GM23338 (cell line): ENCODE results near the gene MPC2. TPM values are rescaled to one million over a fixed set of nuclear protein-coding genes. Genes with fewer than 3 reads are reported as not detected.

Experiments
- ATAC-seq: fragments of 200-7000 bp; cut with Tn5 transposase; 3 replicates; pipeline ENCODE4 v1.9.1; 2020
- DNase-seq: peaks from one replicate; pipeline ENCODE4 v3.0.0-alpha.2; 2015; ENCODE audit warnings: low spot score
- H2AFZ ChIP-seq: fragments of 200-600 bp; sonication (generic); 2 replicates; pipeline ENCODE4 v1.8.0; 2016; ENCODE audit warnings: antibody characterized with exemption, mild to moderate bottlenecking, moderate library complexity
- H3F3A ChIP-seq: fragments of 200-600 bp; sonication (generic); replicated peaks from 2 replicates; pipeline ENCODE4 v1.8.0; 2017; ENCODE audit warnings: antibody characterized with exemption, mixed run types, low read depth
- H3K27ac ChIP-seq: fragments of 200-600 bp; sonication (generic); 2 replicates; pipeline ENCODE4 v1.6.1; 2016; ENCODE audit warnings: low read depth
- H3K27me3 ChIP-seq: fragments of 200-600 bp; sonication (generic); 2 replicates; pipeline ENCODE4 v1.8.0; 2016; ENCODE audit warnings: mild to moderate bottlenecking, mixed run types, moderate library complexity; ENCODE audit not compliant: insufficient read depth
- H3K36me3 ChIP-seq: fragments of 200-600 bp; sonication (generic); 2 replicates; pipeline ENCODE4 v1.8.0; 2016; ENCODE audit warnings: mild to moderate bottlenecking; ENCODE audit not compliant: insufficient read depth
- H3K4me1 ChIP-seq: fragments of 200-600 bp; sonication (generic); 2 replicates; pipeline ENCODE4 v1.8.0; 2016; ENCODE audit warnings: mild to moderate bottlenecking, moderate library complexity; ENCODE audit not compliant: insufficient read depth
- H3K4me2 ChIP-seq: fragments of 200-600 bp; sonication (generic); 2 replicates; pipeline ENCODE4 v1.7.1; 2017; ENCODE audit warnings: mixed run types
- H3K4me3 ChIP-seq: fragments of 200-600 bp; sonication (generic); 2 replicates; pipeline ENCODE4 v1.6.1; 2016; ENCODE audit warnings: mixed run types
- H3K79me2 ChIP-seq: fragments of 200-600 bp; sonication (generic); replicated peaks from 2 replicates; pipeline ENCODE4 v1.8.0; 2017; ENCODE audit warnings: mild to moderate bottlenecking; ENCODE audit not compliant: insufficient read depth
- H3K9me2 ChIP-seq: fragments of 200-600 bp; sonication (generic); 2 replicates; pipeline ENCODE4 v1.8.0; 2017; ENCODE audit not compliant: insufficient read depth
- H4K20me1 ChIP-seq: fragments of 200-600 bp; sonication (generic); replicated peaks from 2 replicates; pipeline ENCODE4 v1.8.0; 2017; ENCODE audit warnings: mild to moderate bottlenecking; ENCODE audit not compliant: insufficient read depth
- H3K27ac Mint-ChIP-seq: 2 replicates; pipeline ENCODE4 v1.8.0; 2020; ENCODE audit warnings: inconsistent platforms, mild to moderate bottlenecking, moderate library complexity, mixed read lengths
- H3K27me3 Mint-ChIP-seq: 3 replicates; pipeline ENCODE4 v1.8.0; 2022; ENCODE audit warnings: low read depth, mild to moderate bottlenecking, moderate library complexity, mixed read lengths, inconsistent platforms; ENCODE audit not compliant: insufficient read depth, poor library complexity
- H3K36me3 Mint-ChIP-seq: 3 replicates; pipeline ENCODE4 v1.8.0; 2021; ENCODE audit warnings: low read depth, mild to moderate bottlenecking, inconsistent platforms, moderate library complexity, mixed read lengths
- H3K4me1 Mint-ChIP-seq: 3 replicates; pipeline ENCODE4 v1.8.0; 2020; ENCODE audit warnings: mild to moderate bottlenecking, inconsistent platforms, mixed read lengths
- H3K4me3 Mint-ChIP-seq: 3 replicates; pipeline ENCODE4 v1.8.0; 2021; ENCODE audit warnings: moderate library complexity, mild to moderate bottlenecking, inconsistent platforms, mixed read lengths
- H3K9me3 Mint-ChIP-seq: 3 replicates; pipeline ENCODE4 v1.8.0; 2020; ENCODE audit warnings: moderate library complexity, mild to moderate bottlenecking, inconsistent platforms, mixed read lengths
- CREB1 ChIP-seq: fragments of 250-450 bp; sonication (Bioruptor Pico); IDR thresholded peaks from 2 replicates; pipeline ENCODE4 v1.5.0; 2020; ENCODE audit warnings: low read depth, mild to moderate bottlenecking, moderate library complexity
- ETS1 ChIP-seq: IDR thresholded peaks from 2 replicates; pipeline ENCODE4 v1.6.1; 2016; ENCODE audit warnings: antibody characterized with exemption
- EZH2 ChIP-seq: fragments of 200-600 bp; sonication (generic); IDR thresholded peaks from one replicate; pipeline ENCODE4 v1.8.0; 2017; ENCODE audit warnings: antibody characterized with exemption, mild to moderate bottlenecking, low read depth; ENCODE audit not compliant: unreplicated experiment
- EZH2phosphoT487 ChIP-seq: fragments of 200-600 bp; sonication (generic); IDR thresholded peaks from one replicate; pipeline ENCODE4 v1.8.1; 2018; ENCODE audit warnings: antibody characterized with exemption; ENCODE audit not compliant: unreplicated experiment
- NANOG ChIP-seq: IDR thresholded peaks from 2 replicates; pipeline ENCODE4 v1.6.1; 2016; ENCODE audit warnings: antibody characterized with exemption, borderline replicate concordance
- POLR2AphosphoS5 ChIP-seq: IDR thresholded peaks from 2 replicates; pipeline ENCODE4 v1.6.1; 2016; ENCODE audit warnings: antibody characterized with exemption, low read depth
- REST ChIP-seq: IDR thresholded peaks from one replicate; pipeline ENCODE4 v1.6.1; 2018; ENCODE audit warnings: antibody characterized with exemption; ENCODE audit not compliant: unreplicated experiment
- STAT1 ChIP-seq: IDR thresholded peaks from one replicate; pipeline ENCODE4 v1.6.1; 2016; ENCODE audit warnings: antibody characterized with exemption; ENCODE audit not compliant: unreplicated experiment
- ZNF331 ChIP-seq: fragments of 250-450 bp; sonication (Bioruptor Pico); IDR thresholded peaks from 2 replicates; pipeline ENCODE4 v1.5.0; 2020; ENCODE audit warnings: low read depth, mild to moderate bottlenecking, moderate library complexity
- ZNF462 ChIP-seq: fragments of 250-450 bp; sonication (Bioruptor Pico); IDR thresholded peaks from 2 replicates; pipeline ENCODE4 v1.5.0; 2020; ENCODE audit warnings: mild to moderate bottlenecking, moderate library complexity
- polyA plus RNA-seq: library from polyadenylated mRNA; unstranded; fragments of >200 nt; fragmentation: Nextera tagmentation; extraction: Ambion mirVana; gene quantifications from 2 replicates; pipeline ENCODE4 v1.2.1, GENCODE V29; 2016
- total RNA-seq: library from RNA; depleted of rRNA; stranded (reverse); fragments of >200 nt; shearing (Covaris generic); gene quantifications from 2 replicates; pipeline ENCODE4 v1.2.3, GENCODE V29; 2014

The MPC2 gene
- total and polyA plus RNA-seq, 2 experiments from 2014 or later, result 21.6 to 76.9 TPM

GRCh38 chr1:167909691-167910180, 27.1 kb downstream of the MPC2 start:
- ATAC-seq, result no peak
- H3K4me1 ChIP-seq, result peaks cover 42% of the 10 kb centered on the region
- Mint-ChIP-seq H3K36me3 (peaks cover 14% of the 10 kb centered on the region), H3K4me1 (peaks cover 31% of the 10 kb centered on the region), H3K27ac (no peak overlapping the region), H3K4me3 (no peak overlapping the region), H3K9me3 (peaks cover 22% of the 10 kb centered on the region), H3K27me3 (peaks cover 3% of the 10 kb centered on the region)
- no peak for TF ChIP-seq EZH2phosphoT487
- no peak for TF ChIP-seq ETS1
- no peak for TF ChIP-seq ZNF331 (CRISPR knock-in tag)
- TF ChIP-seq CREB1 (CRISPR knock-in tag), result no peak
- no peak for TF ChIP-seq STAT1
- TF ChIP-seq EZH2, result no peak
- TF ChIP-seq POLR2AphosphoS5, result no peak
- TF ChIP-seq ZNF462 (CRISPR knock-in tag), result no peak
- TF ChIP-seq REST, result no peak
- TF ChIP-seq NANOG, result no peak
- no peak overlapping the region for H3K27ac ChIP-seq
- H4K20me1 ChIP-seq, result no peaks in the 10 kb centered on the region
- H3K36me3 ChIP-seq, result peaks cover 9% of the 10 kb centered on the region; the same call in 1 of the 2 replicates
- H3K9me2 ChIP-seq, result no peaks in the 10 kb centered on the region
- H3K4me3 ChIP-seq, result no peak overlapping the region
- no peaks in the 10 kb centered on the region for H3F3A ChIP-seq
- no peak for DNase-seq
- no peaks in the 10 kb centered on the region for H3K27me3 ChIP-seq
- no peak overlapping the region for H2AFZ ChIP-seq
- no peak overlapping the region for H3K4me2 ChIP-seq
- H3K79me2 ChIP-seq, result no peaks in the 10 kb centered on the region
